Stomach (tissue), 9 donors: ENCODE data around the gene TMCC2. TPM values are rescaled to one million over a fixed set of nuclear protein-coding genes. Genes with fewer than 3 reads are reported as not detected.
A peak's percentile ranks its signal among the peaks of the same experiment; 100 is the strongest.

ENCODE experiments used
- DNase-seq, 2 donors: peaks; one replicate each; pipeline versions ENCODE4 v3.0.0 to v3.0.0-alpha.2; 2013 to 2019
- H3K27ac ChIP-seq, 5 donors: fragments of 200-600 bp in 4 of 5; sonication (generic) in 4 of 5; one replicate each; pipeline ENCODE4 v1.5.1; 2013 to 2019; ENCODE audit warnings: mild to moderate bottlenecking in 1 of 5, moderate library complexity in 1 of 5
- H3K27me3 ChIP-seq, 3 donors: fragments of 200-600 bp; sonication (generic); one replicate each; pipeline ENCODE4 v1.5.1; 2017 to 2019; ENCODE audit warnings: mixed run types in 1 of 3
- H3K36me3 ChIP-seq, 4 donors: fragments of 200-600 bp; sonication (generic); 1 replicate in 3 of 4; 2 replicates in 1 of 4; pipeline ENCODE4 v1.5.1; 2016 to 2019
- H3K4me1 ChIP-seq, 4 donors: fragments of 200-600 bp; sonication (generic); one replicate each; pipeline ENCODE4 v1.5.1; 2016 to 2019
- H3K4me3 ChIP-seq, 4 donors: fragments of 200-600 bp; sonication (generic) in 3 of 4; one replicate each; pipeline ENCODE4 v1.5.1; 2016 to 2019; ENCODE audit warnings: mild to moderate bottlenecking in 1 of 4
- H3K9me3 ChIP-seq, 4 donors: fragments of 200-600 bp; sonication (generic); one replicate each; pipeline ENCODE4 v1.5.1; 2016 to 2019
- EP300 ChIP-seq: sonication (generic); formaldehyde crosslinking; IDR thresholded peaks from one replicate; pipeline ENCODE4 v1.6.1; 2017; ENCODE audit warnings: antibody characterized with exemption
- POLR2A ChIP-seq, 4 donors: fragments of 450-650 bp; IDR thresholded peaks; one replicate each; pipeline ENCODE4 v1.6.1; 2016; ENCODE audit warnings: antibody characterized with exemption in 4 of 4, control low read depth in 2 of 4, mild to moderate bottlenecking in 1 of 4, moderate library complexity in 1 of 4
- POLR2AphosphoS5 ChIP-seq, 3 donors: sonication (generic); formaldehyde crosslinking; IDR thresholded peaks; one replicate each; pipeline ENCODE4 v1.6.1; 2016; ENCODE audit warnings: antibody characterized with exemption in 3 of 3
- WGBS, 5 donors: extraction: QIAGEN DNeasy Blood & Tissue Kit in 3 of 5; methylation state at CpG; one replicate each; pipeline versions ENCODE4 v1.1.5 to v1.1.7; 2013 to 2018; 5-methylcytosine and 5-hydroxymethylcytosine counted together
- intact Hi-C: fragments of 100-400 bp; cut with DNase I; formaldehyde crosslinking; loops from one replicate; pipeline ENCODE4 v1.15.1; 2023; ENCODE audit warnings: low total_unique reads
- polyA plus RNA-seq, 3 donors: library from polyadenylated mRNA; stranded (reverse); fragments of 200-250 nt; gene quantifications; one replicate each; pipeline ENCODE4 v1.2.3, GENCODE V29; 2013
- total RNA-seq, 5 donors: library from RNA; depleted of rRNA; stranded (reverse); fragments of >200 nt; gene quantifications; one replicate each; pipeline versions ENCODE4 v1.1.0 to v1.2.3, GENCODE V29; 2014 to 2016
- TF ChIP-seq, protein P1 (sequence below), 7 experiments: fragments of 450-650 bp in 4 of 7; fragments of 200-600 bp in 3 of 7; sonication (generic) in 3 of 7; IDR thresholded peaks; one replicate each; pipeline ENCODE4 v1.5.1; 2016 to 2019; ENCODE audit warnings: antibody characterized with exemption in 7 of 7, control low read depth in 2 of 7, mild to moderate bottlenecking in 1 of 7
- donor health status: healthy with polysubstance abuse.
- donor health status: Bipolar disorder and iron deficiency.
- donor health status: healthy.

The TMCC2 gene
- total and polyA plus RNA-seq, 8 donors = 0.45 to 3.1 (median 1.5) TPM; not detected in 2

DNA sequence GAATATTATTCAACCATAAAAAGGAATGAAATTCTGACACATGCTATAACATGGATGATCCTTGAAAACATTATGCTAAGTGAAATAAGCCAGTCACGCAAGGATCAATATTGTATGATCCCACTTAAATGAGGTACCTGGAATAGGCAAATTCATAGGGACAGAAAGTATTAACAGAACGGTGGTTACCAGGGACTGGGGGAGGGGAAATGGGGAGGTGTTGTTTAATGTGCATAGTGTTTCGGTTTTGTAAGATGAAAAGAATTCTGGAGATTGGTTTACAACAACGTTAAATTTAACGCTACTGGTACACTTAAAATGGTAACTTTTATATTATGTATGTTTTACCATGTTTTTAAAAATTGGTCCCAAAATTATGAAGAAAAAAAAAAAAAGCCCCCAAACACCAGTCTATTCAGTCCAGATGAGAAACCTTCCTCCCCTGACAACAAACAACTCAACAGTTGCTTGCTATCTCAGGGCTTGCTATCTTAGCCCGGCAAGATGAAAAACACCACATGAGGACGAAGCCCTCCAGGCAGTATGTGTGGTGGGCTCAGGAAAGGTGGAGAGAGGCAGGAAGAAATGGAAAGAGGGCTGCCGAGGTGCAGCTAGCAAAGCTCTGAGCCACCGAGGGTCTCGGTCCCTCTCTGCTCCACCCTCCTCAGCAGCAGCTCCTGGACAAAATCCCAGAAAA is 85.3 kb downstream of the TMCC2 start:
- Histone ChIP-seq H3K4me3 (peak overlapping the region in 2 of 4 donors; percentile 12 to 24), H3K27ac (peak overlapping the region in 4 of 5 donors; percentile 60 to 83 (median 70)), H3K27me3 (no peaks in the 10 kb centered on the region), H3K36me3 (peaks cover 13 to 38% (median 36%) of the 10 kb centered on the region in 4 donors), H3K9me3 (no peaks in the 10 kb centered on the region), H3K4me1 (peaks cover 45 to 59% (median 45%) of the 10 kb centered on the region in 4 donors)
- WGBS, 5 donors = 60 to 80% (median 68%) methylated on average over 10 of the region's 10 CpGs
- intact Hi-C loops = no loop called here
- TF ChIP-seq EP300 = no peak
- TF ChIP-seq, protein P1, sequence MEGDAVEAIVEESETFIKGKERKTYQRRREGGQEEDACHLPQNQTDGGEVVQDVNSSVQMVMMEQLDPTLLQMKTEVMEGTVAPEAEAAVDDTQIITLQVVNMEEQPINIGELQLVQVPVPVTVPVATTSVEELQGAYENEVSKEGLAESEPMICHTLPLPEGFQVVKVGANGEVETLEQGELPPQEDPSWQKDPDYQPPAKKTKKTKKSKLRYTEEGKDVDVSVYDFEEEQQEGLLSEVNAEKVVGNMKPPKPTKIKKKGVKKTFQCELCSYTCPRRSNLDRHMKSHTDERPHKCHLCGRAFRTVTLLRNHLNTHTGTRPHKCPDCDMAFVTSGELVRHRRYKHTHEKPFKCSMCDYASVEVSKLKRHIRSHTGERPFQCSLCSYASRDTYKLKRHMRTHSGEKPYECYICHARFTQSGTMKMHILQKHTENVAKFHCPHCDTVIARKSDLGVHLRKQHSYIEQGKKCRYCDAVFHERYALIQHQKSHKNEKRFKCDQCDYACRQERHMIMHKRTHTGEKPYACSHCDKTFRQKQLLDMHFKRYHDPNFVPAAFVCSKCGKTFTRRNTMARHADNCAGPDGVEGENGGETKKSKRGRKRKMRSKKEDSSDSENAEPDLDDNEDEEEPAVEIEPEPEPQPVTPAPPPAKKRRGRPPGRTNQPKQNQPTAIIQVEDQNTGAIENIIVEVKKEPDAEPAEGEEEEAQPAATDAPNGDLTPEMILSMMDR (IDR thresholded peaks at IDR 0.05) = no peak
- no peak for TF ChIP-seq POLR2AphosphoS5 (IDR thresholded peaks at IDR 0.05)
- no peak for TF ChIP-seq POLR2A (IDR thresholded peaks at IDR 0.05)
- no peak for DNase-seq

DNA sequence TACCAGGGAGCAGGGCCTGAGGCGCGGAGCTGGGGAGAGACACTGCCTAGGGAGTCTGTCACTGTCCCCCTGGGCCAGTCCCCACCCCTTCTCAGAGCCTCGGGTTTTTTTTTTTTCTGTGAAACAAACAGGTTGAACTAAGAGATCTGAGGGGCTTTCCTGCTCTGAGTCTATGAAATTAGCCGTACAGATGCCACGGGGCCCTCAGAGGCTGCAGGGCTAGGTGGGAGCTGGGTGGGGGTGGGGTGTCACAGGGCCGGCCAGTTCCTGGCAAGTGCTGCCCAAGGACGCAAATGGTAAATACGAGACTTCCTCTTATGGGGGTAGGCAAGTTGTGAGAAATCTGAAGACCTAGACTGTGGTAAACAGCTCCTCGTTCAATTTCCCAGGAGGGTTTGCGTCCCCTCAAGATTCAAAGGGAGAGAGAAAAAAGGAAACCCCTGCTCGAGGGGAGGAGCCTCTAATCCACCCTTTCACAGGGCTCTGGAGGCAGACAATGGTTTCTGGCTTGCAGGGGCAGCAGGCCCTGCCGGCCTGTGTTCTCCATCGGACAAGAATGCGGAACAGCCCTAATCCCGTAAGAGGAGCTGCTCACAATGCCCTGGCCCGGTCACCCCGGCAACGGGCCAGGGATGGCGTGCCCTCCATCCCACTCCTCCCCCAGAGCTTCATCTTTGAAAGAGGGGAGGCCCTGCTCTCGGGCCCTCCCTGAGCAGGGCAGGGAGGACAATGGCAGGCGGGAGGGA is 86.0 kb downstream of the TMCC2 start:
- peak overlapping the region in 4 of 5 donors; percentile 60 to 83 (median 70) for H3K27ac ChIP-seq
- H3K4me1 ChIP-seq = peaks cover 52 to 66% (median 53%) of the 10 kb centered on the region in 4 donors

DNA sequence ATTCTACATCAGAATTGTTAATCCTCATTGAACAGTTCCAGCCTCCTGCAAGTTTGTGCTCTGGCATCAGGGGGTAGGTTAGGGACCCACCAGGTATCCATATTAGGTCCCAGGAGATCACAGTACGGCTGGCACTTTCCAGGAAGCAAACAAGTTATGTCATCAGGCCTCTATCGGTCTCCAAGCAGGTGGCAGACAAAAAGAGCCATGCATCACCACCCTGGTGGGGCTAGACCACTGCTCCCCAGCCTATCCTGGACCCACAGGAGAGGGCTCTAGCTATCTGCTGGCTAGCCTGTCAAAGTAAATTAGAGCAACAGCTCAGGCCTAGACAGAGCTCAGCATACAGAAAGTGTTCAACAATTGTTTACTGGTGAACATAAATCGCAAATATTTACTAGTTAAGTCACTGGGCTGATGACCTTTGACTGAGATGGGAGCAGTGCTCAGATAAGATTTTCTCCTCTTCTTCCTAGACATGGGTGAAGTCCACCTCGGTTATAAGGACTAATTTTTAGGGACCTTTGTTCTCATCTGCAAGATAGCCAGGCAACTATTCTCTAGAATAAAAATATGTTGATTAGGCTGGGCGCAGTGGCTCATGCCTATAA is 87.4 kb downstream of the TMCC2 start:
- Histone ChIP-seq H3K4me1 (peaks cover 64 to 80% (median 65%) of the 10 kb centered on the region in 4 donors), H3K27me3 (no peaks in the 10 kb centered on the region), H3K4me3 (no peak overlapping the region), H3K9me3 (no peaks in the 10 kb centered on the region), H3K27ac (peak overlapping the region in 2 of 5 donors; percentile 8 to 89), H3K36me3 (peaks cover 2 to 17% (median 16%) of the 10 kb centered on the region in 4 donors)
- DNase-seq = no peak
- WGBS, 5 donors = 57 to 72% (median 64%) methylated on average over 3 to 5 of the region's 5 CpGs
- TF ChIP-seq POLR2A (IDR thresholded peaks at IDR 0.05) (no peak), POLR2AphosphoS5 (IDR thresholded peaks at IDR 0.05) (no peak), EP300 (no peak)
- TF ChIP-seq, protein P1 (IDR thresholded peaks at IDR 0.05) = no peak
- intact Hi-C loops = no loop called here

More for the DNA sequence above, 86.0 kb downstream of the TMCC2 start:
- Histone ChIP-seq H3K4me3 (peak overlapping the region in 3 of 4 donors; percentile 12 to 24 (median 13)), H3K9me3 (no peaks in the 10 kb centered on the region), H3K36me3 (peaks cover 6 to 31% (median 29%) of the 10 kb centered on the region in 4 donors), H3K27me3 (no peaks in the 10 kb centered on the region)
- peak; percentile 35 to 78 for DNase-seq
- TF ChIP-seq POLR2A (IDR thresholded peaks at IDR 0.05) (no peak), POLR2AphosphoS5 (IDR thresholded peaks at IDR 0.05) (no peak)
- TF ChIP-seq, protein P1 (IDR thresholded peaks at IDR 0.05) = no peak
- 13 to 49% (median 30%) methylated on average over 13 to 21 of the region's 21 CpGs for WGBS, 5 donors
- intact Hi-C loops = no loop called here

DNA sequence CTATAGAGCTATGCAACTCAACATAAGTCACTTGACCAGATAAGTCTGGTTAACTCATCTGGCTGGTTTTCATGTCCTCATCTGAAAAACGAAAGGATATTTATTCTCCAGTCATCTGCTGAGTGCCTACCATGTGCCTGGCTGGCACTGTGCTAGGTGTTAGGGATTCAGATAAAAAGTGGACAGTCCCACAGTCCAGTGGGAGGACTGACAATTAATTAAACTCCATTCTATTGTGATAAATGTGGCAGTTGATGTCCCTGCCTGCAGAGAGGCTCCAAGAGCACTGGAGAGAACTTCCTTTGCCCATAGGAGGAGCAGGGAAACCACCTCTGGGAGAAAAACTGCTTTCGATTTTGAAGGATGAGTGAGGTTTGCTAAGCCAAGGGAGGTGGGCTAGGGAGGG is 88.4 kb downstream of the TMCC2 start:
- no peak for DNase-seq
- Histone ChIP-seq H3K4me3 (no peak overlapping the region), H3K36me3 (peaks cover 0 to 7% (median 5%) of the 10 kb centered on the region in 4 donors), H3K4me1 (peaks cover 73 to 90% (median 75%) of the 10 kb centered on the region in 4 donors), H3K9me3 (no peaks in the 10 kb centered on the region), H3K27me3 (no peaks in the 10 kb centered on the region), H3K27ac (peak overlapping the region in 4 of 5 donors; percentile 23 to 89 (median 58))
- TF ChIP-seq POLR2AphosphoS5 (IDR thresholded peaks at IDR 0.05) (no peak), POLR2A (IDR thresholded peaks at IDR 0.05) (no peak), EP300 (no peak)
- TF ChIP-seq, protein P1 (IDR thresholded peaks at IDR 0.05) = no peak
- intact Hi-C loops = no loop called here
- 16 to 51% (median 39%) methylated on average over 2 of the region's 2 CpGs for WGBS, 5 donors
